GM19395 (cell line): ENCODE results near the gene CNDP2.

Source experiments
- ATAC-seq: cut with Tn5 transposase; IDR thresholded peaks from one replicate; pipeline ENCODE4 v1.9.1; 2021; ENCODE audit warnings: mild to moderate bottlenecking, moderate library complexity; ENCODE audit not compliant: unreplicated experiment

CNDP2 gene

GRCh38 chr18:74472312-74472711 lies 23.9 kb upstream of the CNDP2 start:
- ATAC-seq: no peak

DNA sequence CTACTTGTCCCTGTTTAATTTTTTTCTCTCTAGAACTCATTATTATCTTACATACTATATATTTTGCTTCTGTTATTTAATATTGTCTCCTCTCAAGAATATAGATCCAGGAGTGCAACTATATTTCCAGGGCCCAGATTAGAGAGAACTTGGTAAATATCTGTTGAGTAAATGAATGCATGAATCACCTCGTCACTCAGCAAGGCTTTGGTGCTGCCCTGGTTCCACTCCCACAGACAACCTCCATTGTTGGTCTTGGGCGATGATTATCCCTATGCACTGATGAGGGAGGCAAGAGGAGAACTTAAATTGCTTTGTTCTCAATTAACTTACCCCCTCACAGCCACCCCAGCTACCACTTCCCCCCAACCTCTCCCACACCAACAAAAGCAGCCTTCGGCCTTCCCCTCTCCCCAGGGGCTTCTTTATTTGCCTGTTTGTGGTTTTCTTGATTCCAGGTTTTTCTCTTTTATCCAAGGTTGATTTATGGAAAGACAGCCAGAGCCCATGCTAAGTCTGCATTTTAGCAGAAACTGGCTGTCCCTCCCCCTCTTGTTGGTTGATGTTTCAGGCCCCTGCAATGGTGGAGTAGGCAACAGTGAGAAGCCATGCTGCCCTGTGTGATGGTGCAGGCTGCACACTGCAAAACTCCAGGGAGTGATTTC lies 22.1 kb upstream of the CNDP2 start:
- ATAC-seq: no peak

DNA sequence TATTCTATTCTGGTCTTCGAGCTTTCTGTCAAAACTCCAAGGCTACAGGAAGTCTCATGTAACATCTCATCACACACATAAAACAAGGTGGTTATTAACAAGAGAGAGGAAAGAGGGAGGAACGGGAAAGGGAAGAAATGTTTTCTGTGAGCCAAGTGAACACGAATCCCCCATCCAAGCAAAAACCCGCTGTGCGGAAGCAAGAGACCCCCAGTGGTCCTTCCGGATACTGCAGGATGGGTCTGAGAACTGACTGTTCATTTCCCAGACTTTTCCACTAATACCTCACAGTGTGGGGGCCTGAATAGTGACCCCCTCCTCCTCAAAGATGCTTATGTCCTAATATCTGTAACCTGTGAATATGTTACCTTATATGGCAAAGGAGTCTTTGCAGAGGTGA lies 20.0 kb upstream of the CNDP2 start:
- no peak for ATAC-seq

- ATAC-seq: no peak
These were observed 18.4 kb upstream of the CNDP2 start for GRCh38 chr18:74477771-74478170.

DNA sequence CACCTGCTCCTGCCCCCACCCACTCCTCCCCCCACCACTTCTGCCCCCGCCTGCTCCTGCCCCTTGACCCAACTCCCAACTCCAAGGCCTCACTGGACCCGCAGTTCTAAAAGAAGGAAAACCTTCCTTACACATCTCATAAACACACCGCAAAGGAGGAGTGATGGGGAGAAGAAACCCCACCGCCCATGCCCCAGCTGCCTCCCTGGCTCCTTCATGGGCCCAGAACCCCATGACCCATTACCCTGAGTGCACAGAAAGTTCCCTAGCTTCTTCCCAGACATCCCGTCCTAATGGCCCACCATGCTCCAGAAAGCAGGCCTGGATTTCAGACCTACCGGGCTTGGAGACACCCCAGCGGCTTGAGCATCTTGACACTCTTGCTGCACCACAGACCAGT lies 17.8 kb upstream of the CNDP2 start:
- ATAC-seq: no peak

DNA sequence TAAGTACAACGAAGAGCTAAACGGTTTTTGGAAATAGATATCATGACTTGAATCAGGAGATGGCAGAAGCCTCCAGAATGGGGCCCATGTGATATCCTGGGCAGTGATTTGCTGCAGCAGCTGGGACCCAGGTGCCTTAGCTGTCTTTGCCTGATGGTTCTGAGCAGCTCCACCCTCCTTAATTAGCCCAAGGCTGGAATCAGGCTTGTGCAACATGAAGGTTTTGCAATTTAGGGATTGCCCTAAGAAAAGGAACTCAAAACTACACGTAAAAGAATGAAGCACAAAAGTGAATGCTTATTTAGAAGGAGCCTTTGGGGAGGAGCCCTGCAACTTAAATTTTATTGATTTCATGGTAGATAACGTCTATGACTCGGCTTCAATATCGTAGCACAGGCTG lies 17.3 kb upstream of the CNDP2 start:
- no peak for ATAC-seq

- ATAC-seq: no peak
These were observed 16.5 kb upstream of the CNDP2 start for GRCh38 chr18:74479486-74480148.

DNA sequence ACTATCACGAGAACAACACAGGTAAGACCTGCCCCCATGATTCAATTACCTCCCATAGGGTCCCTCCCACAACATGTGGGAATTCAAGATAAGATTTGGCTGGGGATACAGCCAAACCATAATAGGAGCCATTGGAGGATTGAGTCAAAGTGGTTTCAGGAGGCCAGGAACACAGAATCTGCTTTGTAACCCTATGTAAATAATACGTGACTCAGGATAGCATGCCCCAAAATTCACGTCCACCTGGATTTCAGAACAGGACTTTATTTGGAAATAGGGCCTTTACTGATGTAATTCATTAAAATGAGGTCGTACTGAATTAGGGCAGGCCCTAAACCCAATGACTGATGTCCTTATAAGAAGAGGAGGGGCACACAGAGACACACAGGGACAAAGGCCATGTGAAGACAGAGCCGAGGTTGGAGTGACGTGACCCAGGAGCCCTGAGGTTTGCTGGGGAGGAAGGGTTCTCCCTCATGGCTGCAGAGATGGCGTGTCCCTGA lies 16.0 kb upstream of the CNDP2 start:
- no peak for ATAC-seq

- ATAC-seq: no peak
These were observed 13.5 kb upstream of the CNDP2 start for GRCh38 chr18:74482697-74483096.

GRCh38 chr18:74486119-74486849 lies 9.9 kb upstream of the CNDP2 start:
- no peak for ATAC-seq

DNA sequence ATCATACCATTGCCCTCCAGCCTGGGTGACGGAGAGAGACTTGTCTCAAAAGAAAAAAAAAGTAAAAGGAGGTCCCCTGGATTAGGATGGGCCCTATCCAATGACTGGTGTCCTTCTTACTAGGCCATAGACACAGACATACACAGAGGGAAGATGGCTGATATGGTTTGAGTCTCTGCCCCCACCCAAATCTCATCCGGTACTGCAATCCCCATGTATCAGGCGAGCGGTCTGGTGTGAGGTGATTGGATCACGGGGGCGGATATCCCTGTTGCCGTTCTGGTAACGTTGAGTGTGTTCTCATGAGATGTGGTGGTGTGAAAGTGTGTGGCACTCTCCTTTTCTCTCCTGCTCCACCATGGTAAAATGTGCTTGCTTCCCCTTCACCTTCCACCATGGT lies 7.8 kb upstream of the CNDP2 start:
- ATAC-seq: no peak

- ATAC-seq: no peak
These were observed 7.3 kb upstream of the CNDP2 start for GRCh38 chr18:74488864-74489263.

DNA sequence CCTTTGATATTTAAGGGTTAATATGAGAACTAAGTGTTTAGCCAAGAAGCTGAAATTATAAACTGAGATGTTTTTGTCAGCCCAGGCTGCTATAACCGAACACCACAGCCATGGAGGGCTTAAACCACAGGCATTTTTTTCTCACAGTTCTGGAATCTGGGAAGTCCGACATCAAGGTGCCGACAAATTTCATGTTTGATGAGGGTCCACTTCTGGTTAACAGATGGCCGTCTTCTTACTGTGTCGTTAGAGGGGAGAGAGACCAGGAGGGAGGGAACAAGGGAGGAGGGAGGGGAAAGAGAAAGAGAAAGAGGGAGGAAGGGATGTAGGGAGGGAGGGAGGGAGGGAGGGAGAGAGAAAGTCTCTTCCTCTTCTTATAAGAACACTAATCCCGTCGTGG lies 6.5 kb upstream of the CNDP2 start:
- no peak for ATAC-seq

DNA sequence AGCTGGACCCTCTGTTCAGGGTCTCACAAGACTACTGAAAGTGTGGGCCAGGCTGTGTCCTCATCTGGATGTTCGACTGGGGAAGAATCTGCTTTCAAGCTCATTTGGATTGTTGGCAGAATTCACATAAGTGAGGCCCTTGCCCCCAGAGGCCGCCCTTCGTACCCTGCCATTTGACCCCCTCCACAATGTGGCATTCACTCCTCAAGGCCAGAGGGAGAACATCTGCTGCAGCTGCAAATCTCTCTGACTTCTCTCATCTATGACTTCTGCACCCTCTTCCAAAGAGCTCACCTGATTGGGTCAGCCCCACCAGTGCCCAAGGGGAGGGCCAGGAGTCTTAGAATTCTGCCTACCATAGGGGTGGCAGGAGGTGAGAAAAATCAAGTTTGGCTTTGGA lies 3.9 kb upstream of the CNDP2 start:
- no peak for ATAC-seq

DNA sequence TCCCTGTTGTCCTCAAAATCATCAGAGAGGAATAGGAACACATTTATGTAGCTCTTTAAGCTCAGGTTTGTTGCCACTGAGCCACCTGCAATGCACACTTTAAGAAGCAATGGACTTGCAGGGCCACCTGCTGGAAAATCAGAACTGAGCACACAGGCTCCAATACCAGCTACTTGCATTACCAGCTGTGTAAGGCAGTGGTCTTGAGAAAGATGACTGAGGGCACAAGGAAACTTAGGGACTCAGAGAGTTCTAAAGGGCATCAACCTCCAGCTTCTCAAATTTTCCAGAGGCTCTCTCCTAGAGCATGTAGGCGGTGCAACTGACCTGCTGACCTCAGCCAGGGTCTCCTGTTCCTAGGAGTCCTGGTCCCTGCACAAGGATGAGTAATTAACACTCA lies 2.5 kb upstream of the CNDP2 start:
- no peak for ATAC-seq

GRCh38 chr18:74494514-74494913 lies 1.6 kb upstream of the CNDP2 start:
- no peak for ATAC-seq

DNA sequence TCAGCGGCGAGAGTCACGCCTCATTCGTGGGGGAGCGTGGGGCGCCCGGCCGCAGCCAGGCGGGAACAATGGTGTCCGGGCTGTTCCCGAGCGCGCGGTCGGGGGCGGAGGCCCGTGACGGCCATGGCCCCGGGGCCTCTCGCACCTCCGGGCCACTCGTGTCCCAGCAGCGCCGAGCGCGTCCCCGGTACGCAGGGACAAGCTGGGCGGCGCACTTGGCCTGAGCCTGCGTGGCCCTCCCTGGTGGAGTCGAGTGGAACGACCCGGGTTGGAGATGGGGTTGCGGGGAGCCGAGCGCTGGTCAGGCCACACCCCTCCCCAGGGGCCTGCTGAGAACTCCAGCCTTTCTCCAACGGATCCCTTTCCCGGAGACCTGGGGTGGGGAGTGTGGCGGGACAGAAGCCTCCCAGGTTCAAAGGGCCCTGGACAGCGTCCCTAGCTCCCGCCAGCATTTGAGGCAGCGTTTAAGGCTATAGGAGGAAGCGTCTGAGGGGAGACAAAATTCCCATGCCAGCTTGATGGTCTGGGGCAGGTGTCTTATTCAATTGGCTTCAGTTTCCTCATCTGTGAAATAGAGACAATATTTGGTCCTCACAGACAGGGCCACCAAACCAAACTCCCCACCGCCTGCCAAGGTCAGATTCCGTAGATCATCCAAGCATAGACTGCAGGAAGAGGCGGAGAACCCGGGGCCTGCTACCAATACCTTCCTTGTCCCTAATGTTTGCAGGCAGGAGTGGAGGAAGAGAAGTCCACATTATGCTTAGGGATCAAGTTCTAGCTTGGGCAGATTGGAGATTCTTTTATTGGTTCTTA lies 553 bp downstream of the CNDP2 start:
- peak; percentile 28 for ATAC-seq

GRCh38 chr18:74497324-74497676 lies 1.1 kb downstream of the CNDP2 start:
- ATAC-seq: no peak

DNA sequence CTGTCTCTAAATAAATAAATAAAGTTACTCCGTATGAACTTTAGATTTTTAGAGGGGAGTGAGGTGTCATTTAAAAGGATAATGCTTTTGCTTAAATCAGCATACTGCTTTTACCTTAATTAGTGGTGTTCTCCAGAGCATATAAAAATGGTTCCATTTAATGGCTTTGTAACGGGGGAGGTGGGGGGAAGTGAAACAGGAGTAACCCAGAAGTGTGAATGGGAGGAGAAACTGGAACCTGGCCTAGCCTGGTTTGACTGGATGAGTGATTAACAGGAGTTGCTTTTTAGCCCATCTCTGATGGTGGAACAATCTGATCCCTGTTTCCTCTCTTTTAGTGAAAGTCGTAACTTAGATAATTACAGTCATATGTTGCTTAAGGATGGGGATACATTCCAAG lies 1.6 kb downstream of the CNDP2 start:
- ATAC-seq: no peak

GRCh38 chr18:74498712-74499627 lies 2.8 kb downstream of the CNDP2 start:
- ATAC-seq: peak; percentile 40
